Suppressor macrophage treated with lipopolysaccharide for 4 hours (primary cell): ENCODE data around the gene USP36.
"Not testable (repeated sequence)": the region's sequence is repeated elsewhere in the genome, so short reads cannot be mapped to it uniquely, and the experiment has no call there.

Source experiments
- DNase-seq: peaks from one replicate; pipeline ENCODE4 v3.0.0-alpha.2; 2020

The USP36 gene

GRCh38 chr17:78870621-78871020, 30.0 kb upstream of the USP36 start:
- no peak for DNase-seq

- peak; percentile 28 for DNase-seq
These were observed 27.8 kb upstream of the USP36 start for GRCh38 chr17:78868391-78868790.

- not testable (repeated sequence) for DNase-seq
These were observed 26.4 kb upstream of the USP36 start for GRCh38 chr17:78867046-78867445.

- peak; percentile 87 for DNase-seq
These were observed 25.2 kb upstream of the USP36 start for GRCh38 chr17:78865682-78866390.

- DNase-seq, result no peak
These were observed 23.5 kb upstream of the USP36 start for GRCh38 chr17:78864117-78864516.

GRCh38 chr17:78862073-78863023, 21.7 kb upstream of the USP36 start:
- peak; percentile 96 for DNase-seq

GRCh38 chr17:78861229-78861628, 20.6 kb upstream of the USP36 start:
- DNase-seq, result no peak

GRCh38 chr17:78859051-78859450, 18.4 kb upstream of the USP36 start:
- no peak for DNase-seq

GRCh38 chr17:78857266-78857665, 16.7 kb upstream of the USP36 start:
- DNase-seq, result no peak

GRCh38 chr17:78855561-78856165, 15.0 kb upstream of the USP36 start:
- no peak for DNase-seq

GRCh38 chr17:78854508-78854907, 13.9 kb upstream of the USP36 start:
- no peak for DNase-seq

GRCh38 chr17:78853926-78854394, 13.3 kb upstream of the USP36 start:
- no peak for DNase-seq

- no peak for DNase-seq
These were observed 12.1 kb upstream of the USP36 start for GRCh38 chr17:78852709-78853121.

- no peak for DNase-seq
These were observed 8.4 kb upstream of the USP36 start for GRCh38 chr17:78849026-78849425.

- DNase-seq, result no peak
These were observed 6.4 kb upstream of the USP36 start for GRCh38 chr17:78847052-78847451.

GRCh38 chr17:78844301-78845005, 3.8 kb upstream of the USP36 start:
- peak; percentile 29 for DNase-seq

- DNase-seq, result peak; percentile 52
These were observed 2.4 kb upstream of the USP36 start for GRCh38 chr17:78842881-78843565.

GRCh38 chr17:78840530-78840779, 159 bp downstream of the USP36 start:
- no peak for DNase-seq

- DNase-seq, result peak; percentile 53
These were observed 668 bp downstream of the USP36 start for GRCh38 chr17:78839762-78840529.

- no peak for DNase-seq
These were observed 1.3 kb downstream of the USP36 start for GRCh38 chr17:78839235-78839761.

- DNase-seq, result no peak
These were observed 2.0 kb downstream of the USP36 start for GRCh38 chr17:78838574-78839005.
